ENCODE results near the gene ABCA2. TPM values are rescaled to one million over a fixed set of nuclear protein-coding genes. Genes with fewer than 3 reads are reported as not detected.

ABCA2 gene
- total RNA-seq, 4 donors from 2014 or later: 10.4 to 44.7 (median 33.4) TPM

DNA sequence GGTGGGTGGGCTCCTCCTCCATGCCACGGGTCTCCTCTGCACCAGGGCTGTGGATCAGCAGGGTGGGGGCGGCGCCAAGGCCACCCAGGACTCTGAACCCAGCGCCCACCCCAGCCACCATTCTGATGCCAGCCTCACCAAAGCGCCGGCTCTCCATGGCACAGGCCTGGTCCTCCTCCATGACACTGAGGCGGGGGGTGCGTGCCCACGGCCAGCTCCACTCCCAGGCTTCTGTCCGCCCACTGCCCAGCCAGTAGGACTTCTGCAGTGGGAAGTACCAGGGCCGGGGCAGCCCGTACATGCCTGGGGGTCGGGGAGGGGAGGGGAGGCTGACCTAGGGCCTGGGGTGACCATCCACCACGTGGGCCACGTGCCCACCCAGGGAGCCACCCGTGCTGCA lies 11.6 kb downstream of the ABCA2 start:
- 85% methylated on average over 4 of the region's 16 CpGs for WGBS
- Histone ChIP-seq H3K27ac (no peak overlapping the region), H3K9me3 (no peaks in the 10 kb centered on the region), H3K4me3 (no peak overlapping the region), H3K27me3 (no peaks in the 10 kb centered on the region), H3K4me1 (no peaks in the 10 kb centered on the region), H3K36me3 (peaks cover 70% of the 10 kb centered on the region)
- no peak for TF ChIP-seq POLR2AphosphoS5 (IDR thresholded peaks at IDR 0.05)
- no peak for TF ChIP-seq POLR2A (IDR thresholded peaks at IDR 0.05)
- TF ChIP-seq, protein P1, sequence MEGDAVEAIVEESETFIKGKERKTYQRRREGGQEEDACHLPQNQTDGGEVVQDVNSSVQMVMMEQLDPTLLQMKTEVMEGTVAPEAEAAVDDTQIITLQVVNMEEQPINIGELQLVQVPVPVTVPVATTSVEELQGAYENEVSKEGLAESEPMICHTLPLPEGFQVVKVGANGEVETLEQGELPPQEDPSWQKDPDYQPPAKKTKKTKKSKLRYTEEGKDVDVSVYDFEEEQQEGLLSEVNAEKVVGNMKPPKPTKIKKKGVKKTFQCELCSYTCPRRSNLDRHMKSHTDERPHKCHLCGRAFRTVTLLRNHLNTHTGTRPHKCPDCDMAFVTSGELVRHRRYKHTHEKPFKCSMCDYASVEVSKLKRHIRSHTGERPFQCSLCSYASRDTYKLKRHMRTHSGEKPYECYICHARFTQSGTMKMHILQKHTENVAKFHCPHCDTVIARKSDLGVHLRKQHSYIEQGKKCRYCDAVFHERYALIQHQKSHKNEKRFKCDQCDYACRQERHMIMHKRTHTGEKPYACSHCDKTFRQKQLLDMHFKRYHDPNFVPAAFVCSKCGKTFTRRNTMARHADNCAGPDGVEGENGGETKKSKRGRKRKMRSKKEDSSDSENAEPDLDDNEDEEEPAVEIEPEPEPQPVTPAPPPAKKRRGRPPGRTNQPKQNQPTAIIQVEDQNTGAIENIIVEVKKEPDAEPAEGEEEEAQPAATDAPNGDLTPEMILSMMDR (IDR thresholded peaks at IDR 0.05): no peak
- no peak for TF ChIP-seq EP300 (IDR thresholded peaks at IDR 0.05)
- no peak for DNase-seq (ENCODE audit: low spot score in 2 of 2)

DNA sequence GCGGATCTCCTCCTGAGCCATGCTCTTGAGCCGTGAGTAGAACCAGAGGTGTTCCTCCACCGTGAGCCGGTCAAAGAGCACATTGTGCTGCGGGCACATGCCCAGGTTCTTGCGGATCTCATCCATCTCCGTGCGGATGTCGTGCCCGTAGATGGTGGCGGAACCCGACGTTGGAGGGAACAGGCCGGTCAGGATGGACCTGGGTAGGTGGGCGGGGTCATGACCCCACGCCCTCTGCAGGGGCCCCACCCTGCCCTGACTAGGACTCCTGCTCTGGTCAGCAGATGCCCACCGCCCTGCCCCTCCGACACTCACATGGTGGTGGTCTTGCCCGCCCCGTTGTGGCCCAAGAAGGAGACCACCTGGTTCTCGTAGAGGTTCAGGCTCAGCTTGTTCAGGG lies 12.1 kb downstream of the ABCA2 start:
- TF ChIP-seq POLR2AphosphoS5 (IDR thresholded peaks at IDR 0.05) (no peak), POLR2A (IDR thresholded peaks at IDR 0.05) (no peak), EP300 (IDR thresholded peaks at IDR 0.05) (no peak)
- TF ChIP-seq, protein P1 (IDR thresholded peaks at IDR 0.05): no peak
- Histone ChIP-seq H3K4me3 (no peak overlapping the region), H3K9me3 (no peaks in the 10 kb centered on the region), H3K4me1 (no peaks in the 10 kb centered on the region), H3K36me3 (peaks cover 75% of the 10 kb centered on the region), H3K27ac (no peak overlapping the region), H3K27me3 (no peaks in the 10 kb centered on the region)
- DNase-seq (ENCODE audit: low spot score in 2 of 2): no peak
- WGBS: 86% methylated on average over 2 of the region's 21 CpGs

DNA sequence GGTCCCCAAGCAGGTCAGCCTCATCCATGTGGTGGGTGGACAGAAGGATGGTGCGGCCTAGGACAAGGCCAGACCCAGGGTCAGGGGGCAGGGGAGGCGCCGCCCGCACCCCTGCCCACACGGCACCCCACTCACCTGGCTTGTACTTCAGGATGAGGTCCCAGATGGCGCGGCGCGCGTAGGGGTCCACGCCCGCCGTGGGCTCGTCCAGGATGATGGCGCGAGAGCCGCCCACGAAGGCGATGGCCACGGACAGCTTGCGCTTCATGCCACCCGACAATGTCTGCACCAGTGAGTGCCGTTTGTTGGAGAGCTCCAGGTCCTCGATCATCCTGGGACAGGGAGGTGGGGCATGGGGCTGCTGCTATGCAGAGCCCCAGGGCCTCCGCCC lies 12.5 kb downstream of the ABCA2 start:
- Histone ChIP-seq H3K4me1 (no peaks in the 10 kb centered on the region), H3K9me3 (no peaks in the 10 kb centered on the region), H3K27me3 (no peaks in the 10 kb centered on the region), H3K4me3 (no peak overlapping the region), H3K27ac (no peak overlapping the region), H3K36me3 (peaks cover 75% of the 10 kb centered on the region)
- DNase-seq (ENCODE audit: low spot score in 2 of 2): no peak
- TF ChIP-seq POLR2A (IDR thresholded peaks at IDR 0.05) (no peak), POLR2AphosphoS5 (IDR thresholded peaks at IDR 0.05) (no peak), EP300 (IDR thresholded peaks at IDR 0.05) (no peak)
- TF ChIP-seq, protein P1 (IDR thresholded peaks at IDR 0.05): no peak
- 97% methylated on average over 14 of the region's 25 CpGs for WGBS

DNA sequence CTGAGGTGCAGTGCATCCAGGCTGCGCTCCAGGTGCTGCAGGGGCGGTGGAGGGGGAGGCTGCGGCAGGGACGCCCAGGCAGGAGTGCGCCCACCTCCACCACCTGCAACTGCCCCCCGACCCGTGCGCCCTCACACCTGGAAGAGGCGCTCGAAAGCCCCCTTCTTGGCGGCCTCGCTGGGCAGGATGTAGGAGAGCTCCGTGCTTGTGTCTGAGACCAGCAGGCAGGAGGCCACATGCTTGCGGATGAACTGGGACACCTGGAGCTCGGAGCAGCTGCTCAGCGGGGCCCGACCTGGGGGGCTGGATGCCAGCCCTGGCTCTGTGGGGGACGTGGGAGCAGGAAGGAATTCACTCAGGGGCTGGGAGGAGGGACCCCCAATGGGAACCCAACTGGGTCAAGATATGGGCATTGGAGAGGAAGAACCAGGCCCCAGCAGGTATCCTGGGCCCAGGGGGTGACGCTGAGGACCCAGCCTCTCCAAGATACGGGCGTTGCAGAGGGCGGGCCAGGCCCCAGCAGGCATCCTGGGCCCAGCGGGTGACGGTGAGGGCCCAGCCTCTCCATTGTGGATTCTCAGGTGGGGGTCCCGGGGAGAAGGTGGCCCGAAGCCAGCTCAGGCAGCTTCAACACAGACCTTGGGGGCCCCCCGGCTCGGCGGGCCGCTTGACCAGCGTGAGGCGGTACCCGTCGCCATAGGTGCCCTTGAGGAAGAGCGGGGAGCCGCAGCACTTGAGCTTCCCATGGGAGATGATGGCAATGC lies 13.1 kb downstream of the ABCA2 start:
- no peaks in the 10 kb centered on the region for H3K9me3 ChIP-seq
- no peak for TF ChIP-seq EP300 (IDR thresholded peaks at IDR 0.05)
- TF ChIP-seq, protein P1 (IDR thresholded peaks at IDR 0.05): no peak
- no peak for TF ChIP-seq POLR2AphosphoS5 (IDR thresholded peaks at IDR 0.05)
- TF ChIP-seq POLR2A (IDR thresholded peaks at IDR 0.05): no peak
- no peaks in the 10 kb centered on the region for H3K27me3 ChIP-seq
- no peak overlapping the region for H3K4me3 ChIP-seq
- peaks cover 77% of the 10 kb centered on the region for H3K36me3 ChIP-seq
- WGBS: 92% methylated on average over 13 of the region's 36 CpGs
- H3K4me1 ChIP-seq: no peaks in the 10 kb centered on the region
- no peak for DNase-seq (ENCODE audit: low spot score in 2 of 2)
- no peak overlapping the region for H3K27ac ChIP-seq

DNA sequence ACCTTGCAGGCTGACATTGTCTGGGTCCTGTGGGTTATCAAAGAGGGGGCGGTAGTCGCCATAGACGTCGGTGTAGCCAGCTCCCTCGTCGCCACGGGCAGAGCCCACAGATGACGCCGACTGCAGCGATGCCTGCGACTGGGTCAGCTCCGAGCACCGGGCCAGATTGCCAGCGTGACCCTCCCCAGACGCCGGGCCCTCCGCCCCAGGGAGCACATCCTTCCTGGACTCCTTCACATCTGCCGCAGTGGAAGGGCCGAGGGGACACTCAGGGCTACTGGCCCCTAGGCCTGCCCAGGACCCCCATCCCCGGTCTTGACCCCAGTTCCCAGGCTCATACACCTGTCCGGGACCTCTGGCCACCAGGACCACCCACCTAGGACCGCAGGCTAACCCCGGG lies 13.9 kb downstream of the ABCA2 start:
- H3K36me3 ChIP-seq: peaks cover 85% of the 10 kb centered on the region
- no peaks in the 10 kb centered on the region for H3K9me3 ChIP-seq
- no peak overlapping the region for H3K27ac ChIP-seq
- H3K27me3 ChIP-seq: no peaks in the 10 kb centered on the region
- no peak overlapping the region for H3K4me3 ChIP-seq
- WGBS: 89% methylated on average over 16 of the region's 23 CpGs
- no peak for DNase-seq (ENCODE audit: low spot score in 2 of 2)
- TF ChIP-seq, protein P1 (IDR thresholded peaks at IDR 0.05): no peak
- TF ChIP-seq POLR2A (IDR thresholded peaks at IDR 0.05): no peak
- no peak for TF ChIP-seq EP300 (IDR thresholded peaks at IDR 0.05)
- TF ChIP-seq POLR2AphosphoS5 (IDR thresholded peaks at IDR 0.05): no peak
- H3K4me1 ChIP-seq: no peaks in the 10 kb centered on the region
